Stimulated activated CD8-positive, alpha-beta memory T cell treated with anti-CD3 and anti-CD28 coated beads, Interleukin-4, amount 100 ng/mL, for 4 hours (primary cell): ENCODE measurements around the gene SLC35F4.

Experiments used
- DNase-seq, 2 donors: peaks; one replicate each; pipeline ENCODE4 v3.0.0-alpha.2; 2020; ENCODE audit warnings: low read depth in 2 of 2, low spot score in 1 of 2

SLC35F4 gene

DNA sequence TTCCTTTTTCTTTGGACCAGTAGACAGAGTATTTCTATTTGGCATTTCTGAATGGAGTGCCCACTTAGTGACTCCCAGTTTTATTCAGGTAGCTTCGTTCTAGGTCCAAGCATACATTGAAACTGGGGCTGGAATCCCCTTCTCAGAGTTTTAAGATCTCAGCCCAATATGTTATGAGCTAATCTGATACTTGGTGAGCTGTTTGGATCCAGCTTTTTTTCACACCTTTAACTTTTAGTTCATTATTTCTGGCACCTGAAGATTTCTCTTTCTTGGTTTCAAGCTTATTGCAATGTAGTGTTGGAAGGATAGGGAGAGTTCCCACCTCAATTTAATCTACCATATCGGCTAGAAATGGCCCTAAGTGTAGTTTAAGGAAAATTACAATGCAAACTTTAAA is 318.8 kb downstream of the SLC35F4 start:
- no peak for DNase-seq

DNA sequence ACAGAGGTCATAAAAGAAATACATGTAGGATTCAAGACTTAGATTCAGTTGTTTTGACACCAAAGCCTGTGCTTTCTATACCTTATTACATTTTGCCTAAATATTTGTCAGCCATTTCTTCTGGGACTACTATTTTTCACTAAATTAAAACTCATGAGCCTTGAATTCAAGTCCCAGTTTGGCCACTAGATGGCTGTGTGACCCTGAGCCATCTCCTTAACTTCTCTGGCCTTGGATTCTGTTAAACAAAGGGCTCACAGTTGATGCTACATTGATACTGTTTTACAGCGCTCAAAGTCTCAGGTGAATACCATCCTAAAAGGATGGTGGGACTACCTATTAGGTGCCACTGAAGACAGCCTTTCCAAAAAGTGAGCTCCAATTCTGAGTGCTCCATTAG is 332.7 kb downstream of the SLC35F4 start:
- no peak for DNase-seq

DNA sequence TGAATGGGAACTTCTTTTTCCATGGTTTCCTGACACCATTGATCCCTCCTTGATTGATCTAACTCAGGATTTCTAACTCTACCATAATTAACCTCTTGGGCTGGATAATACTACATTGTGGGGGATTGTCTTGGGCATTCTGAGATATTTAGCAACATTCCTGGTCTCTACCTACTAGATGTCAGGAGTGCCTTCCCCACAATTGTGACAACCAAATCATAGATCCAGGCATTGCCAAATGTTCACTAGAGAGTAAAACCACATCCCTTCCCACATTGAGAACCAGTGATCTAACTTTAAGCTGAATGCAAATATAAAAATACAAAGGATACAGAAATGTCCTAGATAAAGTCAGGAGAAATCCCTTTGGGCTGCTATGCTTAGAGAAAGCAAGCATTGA is 335.3 kb downstream of the SLC35F4 start:
- DNase-seq, result no peak

DNA sequence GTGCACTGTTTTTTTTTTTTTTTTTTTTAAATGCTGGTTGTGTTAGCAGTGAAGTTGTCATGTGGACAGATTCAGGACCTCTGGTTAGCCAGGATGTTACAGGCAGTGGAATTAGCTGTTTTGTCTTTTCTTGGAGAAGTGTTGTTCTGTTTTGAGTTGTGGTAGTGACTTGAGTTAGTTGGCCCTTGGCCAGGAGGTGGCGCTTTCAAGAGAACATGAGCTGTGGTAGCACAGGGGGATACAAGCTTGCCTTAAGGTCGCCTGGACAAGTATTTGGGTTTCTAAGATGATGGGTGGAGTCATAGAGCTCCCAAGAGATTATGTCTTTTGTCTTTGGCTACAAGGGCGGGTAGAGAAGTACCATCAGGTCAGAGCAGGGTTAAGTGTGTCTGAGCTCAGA is 338.9 kb downstream of the SLC35F4 start:
- DNase-seq, result no peak

DNA sequence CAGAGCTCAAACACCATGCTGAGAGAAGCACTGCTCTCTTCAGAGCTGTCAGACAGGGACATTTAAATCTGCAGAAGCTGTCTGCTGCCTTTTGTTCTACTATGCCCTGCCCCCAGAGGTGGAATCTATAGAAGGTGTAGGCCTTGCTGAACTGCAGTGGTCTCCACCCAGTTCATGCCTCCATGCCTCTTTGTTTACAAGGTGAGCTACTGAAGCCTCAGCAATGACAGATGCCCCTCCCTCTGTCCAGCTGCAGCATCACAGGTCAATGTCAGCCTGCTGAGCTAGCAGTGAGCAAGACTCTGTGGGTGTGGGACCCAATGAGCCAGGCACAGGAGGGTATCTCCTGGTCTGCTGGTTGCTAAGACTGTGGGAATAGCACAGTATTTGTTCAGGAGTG is 346.8 kb downstream of the SLC35F4 start:
- no peak for DNase-seq
